HG02623 (cell line): ENCODE results near the gene TANK.
"Not testable (repeated sequence)": the region's sequence is repeated elsewhere in the genome, so short reads cannot be mapped to it uniquely, and the experiment has no call there.

Source experiments
- ATAC-seq: cut with Tn5 transposase; IDR thresholded peaks from one replicate; pipeline ENCODE4 v1.9.1; 2021; ENCODE audit warnings: moderate library complexity; ENCODE audit not compliant: unreplicated experiment

TANK gene

GRCh38 chr2:161165811-161166210 lies 5.6 kb downstream of the TANK start:
- no peak for ATAC-seq

- peak; percentile 84 for ATAC-seq
These were observed 6.5 kb downstream of the TANK start for GRCh38 chr2:161166538-161167409.

GRCh38 chr2:161169335-161169734 lies 9.1 kb downstream of the TANK start:
- no peak for ATAC-seq

- ATAC-seq = no peak
These were observed 10.1 kb downstream of the TANK start for GRCh38 chr2:161170377-161170776.

GRCh38 chr2:161170958-161171932 lies 11.0 kb downstream of the TANK start:
- ATAC-seq = no peak

GRCh38 chr2:161172901-161173540 lies 12.8 kb downstream of the TANK start:
- ATAC-seq = peak; percentile 62

- no peak for ATAC-seq
These were observed 13.4 kb downstream of the TANK start for GRCh38 chr2:161173541-161174194.

- ATAC-seq = no peak
These were observed 17.7 kb downstream of the TANK start for GRCh38 chr2:161177969-161178368.

- no peak for ATAC-seq
These were observed 18.5 kb downstream of the TANK start for GRCh38 chr2:161178756-161179155.

- ATAC-seq = no peak
These were observed 29.8 kb downstream of the TANK start for GRCh38 chr2:161190050-161190449.

GRCh38 chr2:161195602-161196001 lies 35.4 kb downstream of the TANK start:
- ATAC-seq = not testable (repeated sequence)

- ATAC-seq = peak; percentile 79
These were observed 39.9 kb downstream of the TANK start for GRCh38 chr2:161199912-161200701.

- ATAC-seq = no peak
These were observed 44.6 kb downstream of the TANK start for GRCh38 chr2:161204846-161205245.

- no peak for ATAC-seq
These were observed 46.3 kb downstream of the TANK start for GRCh38 chr2:161206471-161207032.

GRCh38 chr2:161207941-161208340 lies 47.7 kb downstream of the TANK start:
- no peak for ATAC-seq

- ATAC-seq = no peak
These were observed 48.4 kb downstream of the TANK start for GRCh38 chr2:161208527-161209139.

GRCh38 chr2:161209902-161210301 lies 49.7 kb downstream of the TANK start:
- no peak for ATAC-seq

GRCh38 chr2:161217597-161218185 lies 57.5 kb downstream of the TANK start:
- no peak for ATAC-seq

- no peak for ATAC-seq
These were observed 59.0 kb downstream of the TANK start for GRCh38 chr2:161219211-161219610.
